ENCODE data around the gene EPHA5. TPM values are rescaled to one million over a fixed set of nuclear protein-coding genes. Genes with fewer than 3 reads are reported as not detected.
"Not testable (repeated sequence)": the region's sequence is repeated elsewhere in the genome, so short reads cannot be mapped to it uniquely, and the experiment has no call there.

The EPHA5 gene
- total RNA-seq, 4 donors from 2014 or later, result 0.23 to 0.58 (median 0.37) TPM

DNA sequence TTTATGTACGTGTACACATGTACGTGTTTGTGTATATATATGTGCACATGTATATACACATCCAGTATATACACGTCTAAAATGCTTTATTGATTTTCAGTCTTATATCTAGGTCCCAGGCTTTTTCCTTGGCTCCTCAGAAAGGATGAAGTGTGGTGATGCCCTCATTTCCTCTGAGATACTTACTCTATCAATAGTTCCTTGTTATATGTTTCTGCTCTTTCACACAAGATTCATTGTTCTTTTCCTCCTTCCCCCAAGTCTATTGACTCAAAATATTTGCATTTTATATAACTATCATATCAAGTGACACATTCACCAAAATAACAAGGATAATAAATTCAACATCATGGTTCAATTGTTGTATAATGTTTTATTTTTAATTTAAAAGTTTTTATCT is 359.2 kb downstream of the EPHA5 start:
- 76% methylated on average over 3 of the region's 3 CpGs for WGBS
- Histone ChIP-seq H3K36me3 (no peaks in the 10 kb centered on the region), H3K4me1 (no peaks in the 10 kb centered on the region), H3K9me3 (no peaks in the 10 kb centered on the region), H3K27ac (replicated peaks in 1 of 4) (no peak overlapping the region), H3K27me3 (no peaks in the 10 kb centered on the region), H3K4me3 (no peak overlapping the region)
- DNase-seq (ENCODE audit: extremely low spot score), result no peak
- no peak for TF ChIP-seq POLR2AphosphoS5 (IDR thresholded peaks at IDR 0.05)
- no peak for TF ChIP-seq EP300 (IDR thresholded peaks at IDR 0.05)
- TF ChIP-seq POLR2A (IDR thresholded peaks at IDR 0.05; ENCODE audit: low read depth), result no peak
- no peak for TF ChIP-seq CTCF (IDR thresholded peaks at IDR 0.05)
- intact Hi-C loops (cut with DNase I), result no loop called here

DNA sequence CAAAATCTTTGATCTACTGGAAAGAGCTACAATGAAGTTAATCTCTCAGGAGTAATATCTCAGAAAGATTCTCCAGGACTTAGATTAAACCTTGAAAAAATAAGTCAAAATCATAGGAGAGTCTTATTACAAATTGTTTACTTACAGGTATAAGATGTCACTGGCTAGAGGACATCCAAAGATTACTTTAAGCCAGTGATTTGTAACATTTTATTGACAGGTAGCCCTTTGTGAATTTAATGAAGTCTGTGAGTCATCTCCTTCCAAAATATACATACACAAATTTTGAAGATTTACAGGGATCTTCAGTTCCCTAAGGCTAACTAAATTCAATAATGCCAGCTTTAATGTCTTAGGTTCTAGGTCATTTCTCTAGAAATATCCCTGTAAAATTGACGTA is 359.7 kb downstream of the EPHA5 start:
- no peaks in the 10 kb centered on the region for H3K36me3 ChIP-seq
- H3K9me3 ChIP-seq, result no peaks in the 10 kb centered on the region
- intact Hi-C loops (cut with DNase I), result no loop called here
- no peak overlapping the region for H3K27ac ChIP-seq (replicated peaks in 1 of 4)
- no peak for DNase-seq (ENCODE audit: extremely low spot score)
- 79% methylated on average over 1 of the region's 1 CpG for WGBS
- H3K4me1 ChIP-seq, result no peaks in the 10 kb centered on the region
- TF ChIP-seq EP300 (IDR thresholded peaks at IDR 0.05) (no peak), CTCF (IDR thresholded peaks at IDR 0.05) (no peak), POLR2AphosphoS5 (IDR thresholded peaks at IDR 0.05) (no peak), POLR2A (IDR thresholded peaks at IDR 0.05; ENCODE audit: low read depth) (no peak)
- H3K27me3 ChIP-seq, result no peaks in the 10 kb centered on the region
- no peak overlapping the region for H3K4me3 ChIP-seq

DNA sequence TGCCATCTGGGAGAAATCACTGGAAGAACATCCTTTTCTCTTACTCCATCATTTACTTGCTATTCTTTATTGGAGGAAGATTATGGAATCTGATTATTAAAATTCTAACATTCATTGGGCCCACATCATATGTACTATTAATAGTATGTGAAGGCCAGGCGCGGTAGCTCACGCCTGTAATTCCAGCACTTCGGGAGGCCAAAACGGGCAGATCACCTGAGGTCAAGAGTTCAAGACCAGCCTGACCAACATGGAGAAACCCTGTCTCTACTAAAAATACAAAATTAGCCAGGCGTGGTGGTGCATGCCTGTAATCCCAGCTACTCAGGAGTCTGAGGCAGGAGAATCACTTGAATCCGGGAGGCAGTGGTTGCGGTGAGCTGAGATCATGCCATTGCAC is 361.7 kb downstream of the EPHA5 start:
- H3K36me3 ChIP-seq; DNase-seq (ENCODE audit: extremely low spot score); H3K27ac ChIP-seq (replicated peaks in 1 of 4); H3K27me3 ChIP-seq; intact Hi-C loops (cut with DNase I); H3K4me3 ChIP-seq; H3K9me3 ChIP-seq; H3K4me1 ChIP-seq: not testable (repeated sequence)
- 93% methylated on average over 8 of the region's 8 CpGs for WGBS

DNA sequence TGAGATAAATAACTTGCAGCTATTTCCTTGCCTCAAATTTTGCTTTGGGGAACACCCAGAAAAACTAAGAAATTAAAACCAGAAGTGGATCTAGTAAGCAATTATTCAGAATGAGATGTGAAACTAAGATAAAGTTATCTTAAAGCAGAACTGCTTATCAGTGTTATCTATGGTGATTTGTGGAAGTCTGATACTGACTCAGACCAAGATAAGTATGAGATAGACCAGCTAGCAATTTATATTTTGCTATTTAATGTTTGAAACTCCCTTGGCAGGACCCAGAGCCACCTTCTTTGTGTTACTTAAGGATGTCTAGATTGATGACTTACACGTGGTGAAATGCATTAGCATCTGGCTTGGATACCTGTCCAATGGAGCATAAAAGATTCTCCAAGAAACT is 368.1 kb downstream of the EPHA5 start:
- H3K27me3 ChIP-seq, result no peaks in the 10 kb centered on the region
- no peaks in the 10 kb centered on the region for H3K36me3 ChIP-seq
- DNase-seq (ENCODE audit: extremely low spot score), result no peak
- TF ChIP-seq CTCF (IDR thresholded peaks at IDR 0.05), result no peak
- no peak for TF ChIP-seq EP300 (IDR thresholded peaks at IDR 0.05)
- no peak for TF ChIP-seq POLR2AphosphoS5 (IDR thresholded peaks at IDR 0.05)
- no peak for TF ChIP-seq POLR2A (IDR thresholded peaks at IDR 0.05; ENCODE audit: low read depth)
- intact Hi-C loops (cut with DNase I), result no loop called here
- H3K27ac ChIP-seq (replicated peaks in 1 of 4), result no peak overlapping the region
- 31% methylated on average over 1 of the region's 1 CpG for WGBS
- H3K4me3 ChIP-seq, result no peak overlapping the region
- H3K4me1 ChIP-seq, result no peaks in the 10 kb centered on the region
- no peaks in the 10 kb centered on the region for H3K9me3 ChIP-seq

- Histone ChIP-seq H3K9me3 (no peaks in the 10 kb centered on the region), H3K27ac (replicated peaks in 1 of 4) (no peak overlapping the region), H3K4me1 (no peaks in the 10 kb centered on the region), H3K4me3 (no peak overlapping the region), H3K36me3 (no peaks in the 10 kb centered on the region), H3K27me3 (no peaks in the 10 kb centered on the region)
- DNase-seq (ENCODE audit: extremely low spot score), result no peak
- intact Hi-C loops (cut with DNase I), result no loop called here
- 74% methylated on average over 4 of the region's 4 CpGs for WGBS
- no peak for TF ChIP-seq CTCF (IDR thresholded peaks at IDR 0.05)
- TF ChIP-seq POLR2A (IDR thresholded peaks at IDR 0.05; ENCODE audit: low read depth), result no peak
- TF ChIP-seq EP300 (IDR thresholded peaks at IDR 0.05), result no peak
- TF ChIP-seq POLR2AphosphoS5 (IDR thresholded peaks at IDR 0.05), result no peak
These were observed 374.0 kb downstream of the EPHA5 start for GRCh38 chr4:65296246-65296645.
